H9 (cell line): Measurements from ENCODE around the gene GID8. TPM values are rescaled to one million over a fixed set of nuclear protein-coding genes. Genes with fewer than 3 reads are reported as not detected.

Source experiments
- DNase-seq: peaks from one replicate; pipeline ENCODE4 v3.0.0-alpha.2; 2017
- H2AFZ ChIP-seq: one replicate; pipeline ENCODE4 v1.6.1; 2013; ENCODE audit warnings: mild to moderate bottlenecking, low read length, control low read depth, moderate library complexity
- H2AK5ac ChIP-seq: 2 replicates; pipeline ENCODE4 v1.6.1; 2013; ENCODE audit warnings: low read length, control low read depth, mixed read lengths; ENCODE audit not compliant: insufficient read length
- H2BK120ac ChIP-seq: one replicate; pipeline ENCODE4 v1.6.1; 2013; ENCODE audit warnings: low read depth, mild to moderate bottlenecking, low read length, control low read depth, inconsistent platforms; ENCODE audit not compliant: poor library complexity, severe bottlenecking
- H2BK12ac ChIP-seq: 2 replicates; pipeline ENCODE4 v1.6.1; 2013; ENCODE audit warnings: low read length, control low read depth, mixed read lengths, low read depth; ENCODE audit not compliant: insufficient read length
- H2BK15ac ChIP-seq: 2 replicates; pipeline ENCODE4 v1.6.1; 2013; ENCODE audit warnings: low read depth, low read length, control low read depth
- H2BK20ac ChIP-seq: one replicate; pipeline ENCODE4 v1.6.1; 2013; ENCODE audit warnings: low read depth, mild to moderate bottlenecking, low read length, control low read depth, inconsistent platforms; ENCODE audit not compliant: poor library complexity, severe bottlenecking
- H2BK5ac ChIP-seq: 2 replicates; pipeline ENCODE4 v1.6.1; 2013; ENCODE audit warnings: low read length, control low read depth, mixed read lengths; ENCODE audit not compliant: insufficient read length
- H3K14ac ChIP-seq: 2 replicates; pipeline ENCODE4 v1.6.1; 2013; ENCODE audit warnings: low read length, control low read depth; ENCODE audit not compliant: insufficient read depth
- H3K18ac ChIP-seq: 2 replicates; pipeline ENCODE4 v1.6.1; 2013; ENCODE audit warnings: low read depth, mild to moderate bottlenecking, mixed read lengths, low read length, control low read depth; ENCODE audit not compliant: insufficient read length
- H3K23ac ChIP-seq: 2 replicates; pipeline ENCODE4 v1.6.1; 2013; ENCODE audit warnings: low read length, control low read depth, mixed read lengths, low read depth; ENCODE audit not compliant: insufficient read length
- H3K23me2 ChIP-seq: 2 replicates; pipeline ENCODE4 v1.6.1; 2013; ENCODE audit warnings: low read depth, mild to moderate bottlenecking, mixed read lengths, low read length, control low read depth; ENCODE audit not compliant: insufficient read length, poor library complexity, severe bottlenecking
- H3K27ac ChIP-seq: 2 replicates; pipeline ENCODE4 v1.5.1; 2013; ENCODE audit warnings: low read length, control low read depth, mixed read lengths, low read depth; ENCODE audit not compliant: insufficient read length
- H3K27me3 ChIP-seq: 2 replicates; pipeline ENCODE4 v1.6.1; 2013; ENCODE audit warnings: low read length, control low read depth, inconsistent platforms; ENCODE audit not compliant: insufficient read depth
- H3K4ac ChIP-seq: 2 replicates; pipeline ENCODE4 v1.6.1; 2013; ENCODE audit warnings: low read depth, mild to moderate bottlenecking, control low read depth, inconsistent platforms, low read length, moderate library complexity
- H3K4me1 ChIP-seq: 2 replicates; pipeline ENCODE4 v1.6.1; 2013; ENCODE audit warnings: low read length, control low read depth, inconsistent platforms; ENCODE audit not compliant: insufficient read depth
- H3K4me2 ChIP-seq: 2 replicates; pipeline ENCODE4 v1.6.1; 2013; ENCODE audit warnings: low read length, control low read depth, mixed read lengths; ENCODE audit not compliant: insufficient read length, insufficient read depth
- H3K56ac ChIP-seq: 2 replicates; pipeline ENCODE4 v1.6.1; 2013; ENCODE audit warnings: low read depth, mild to moderate bottlenecking, mixed read lengths, low read length, control low read depth; ENCODE audit not compliant: insufficient read length
- H3K79me1 ChIP-seq: 2 replicates; pipeline ENCODE4 v1.6.1; 2013; ENCODE audit warnings: low read depth, mild to moderate bottlenecking, moderate library complexity, low read length, control low read depth, inconsistent platforms; ENCODE audit not compliant: insufficient read depth, poor library complexity, severe bottlenecking
- H3K79me2 ChIP-seq: 2 replicates; pipeline ENCODE4 v1.6.1; 2013; ENCODE audit warnings: low read length, control low read depth, inconsistent platforms; ENCODE audit not compliant: insufficient read depth
- H3K9ac ChIP-seq: 2 replicates; pipeline ENCODE4 v1.6.1; 2013; ENCODE audit warnings: low read length, control low read depth, mixed read lengths; ENCODE audit not compliant: insufficient read length; ENCODE audit errors: extremely low read depth
- H3K9me3 ChIP-seq: one replicate; pipeline ENCODE4 v1.6.1; 2013; ENCODE audit warnings: low read depth, low read length, inconsistent platforms; ENCODE audit not compliant: control insufficient read depth
- H3T11ph ChIP-seq: one replicate; pipeline ENCODE4 v1.6.1; 2013; ENCODE audit warnings: mild to moderate bottlenecking, low read length, control low read depth, inconsistent platforms
- H4K20me1 ChIP-seq: one replicate; pipeline ENCODE4 v1.6.1; 2013; ENCODE audit not compliant: control insufficient read depth, insufficient read length, insufficient read depth
- H4K5ac ChIP-seq: 2 replicates; pipeline ENCODE4 v1.6.1; 2013; ENCODE audit warnings: low read depth, mild to moderate bottlenecking, mixed read lengths, low read length, control low read depth; ENCODE audit not compliant: insufficient read length
- H4K8ac ChIP-seq: replicated peaks from 2 replicates; pipeline ENCODE4 v1.6.1; 2013; ENCODE audit warnings: low read length, control low read depth, mixed read lengths, low read depth; ENCODE audit not compliant: insufficient read length
- H4K91ac ChIP-seq: 2 replicates; pipeline ENCODE4 v1.6.1; 2013; ENCODE audit warnings: low read depth, mild to moderate bottlenecking, moderate library complexity, mixed read lengths, low read length, control low read depth; ENCODE audit not compliant: insufficient read length
- H3K27ac Mint-ChIP-seq, 3 experiments: 2 replicates in 2 of 3; 3 replicates in 1 of 3; pipeline ENCODE4 v1.8.0; 2020 to 2021; ENCODE audit warnings: mixed read lengths in 3 of 3, mild to moderate bottlenecking in 1 of 3, moderate library complexity in 1 of 3
- H3K27me3 Mint-ChIP-seq: 2 replicates; pipeline ENCODE4 v1.8.0; 2021; ENCODE audit warnings: low read depth, mild to moderate bottlenecking, moderate library complexity, mixed read lengths
- H3K36me3 Mint-ChIP-seq, 3 experiments: 2 replicates in 2 of 3; 3 replicates in 1 of 3; pipeline ENCODE4 v1.8.0; 2020 to 2021; ENCODE audit warnings: low read depth in 3 of 3, mixed read lengths in 3 of 3; ENCODE audit not compliant: insufficient read depth in 1 of 3
- H3K4me1 Mint-ChIP-seq, 2 experiments: 2 replicates each; pipeline ENCODE4 v1.8.0; 2020; ENCODE audit warnings: mixed read lengths in 2 of 2
- H3K4me3 Mint-ChIP-seq, 2 experiments: 2 replicates in 1 of 2; 3 replicates in 1 of 2; pipeline ENCODE4 v1.8.0; 2020 to 2021; ENCODE audit warnings: mild to moderate bottlenecking in 2 of 2, mixed read lengths in 2 of 2, moderate library complexity in 1 of 2
- H3K9me3 Mint-ChIP-seq, 2 experiments: 2 replicates in 1 of 2; 3 replicates in 1 of 2; pipeline ENCODE4 v1.8.0; 2020; ENCODE audit warnings: mild to moderate bottlenecking in 2 of 2, mixed read lengths in 2 of 2, moderate library complexity in 1 of 2
- WGBS: extraction: QIAGEN DNeasy Blood & Tissue Kit; methylation state at CpG from one replicate; pipeline ENCODE4 v1.1.7; 2013; ENCODE audit warnings: missing lambda C conversion rate, low lambda C conversion rate, mixed read lengths; ENCODE audit not compliant: insufficient read length; ENCODE audit errors: extremely low coverage; 5-methylcytosine and 5-hydroxymethylcytosine counted together
- total RNA-seq: library from RNA; stranded (reverse); gene quantifications from 2 replicates; pipeline ENCODE4 v1.2.1, GENCODE V29; 2021
- TF ChIP-seq, protein P1 (sequence below): fragments of 200-600 bp; sonication (generic); conservative IDR thresholded peaks from 3 replicates; pipeline ENCODE4 v1.8.0; 2021; ENCODE audit warnings: antibody characterized with exemption, mild to moderate bottlenecking

The GID8 gene
- total RNA-seq, 1 experiment from 2014 or later, result 60.9 TPM

DNA sequence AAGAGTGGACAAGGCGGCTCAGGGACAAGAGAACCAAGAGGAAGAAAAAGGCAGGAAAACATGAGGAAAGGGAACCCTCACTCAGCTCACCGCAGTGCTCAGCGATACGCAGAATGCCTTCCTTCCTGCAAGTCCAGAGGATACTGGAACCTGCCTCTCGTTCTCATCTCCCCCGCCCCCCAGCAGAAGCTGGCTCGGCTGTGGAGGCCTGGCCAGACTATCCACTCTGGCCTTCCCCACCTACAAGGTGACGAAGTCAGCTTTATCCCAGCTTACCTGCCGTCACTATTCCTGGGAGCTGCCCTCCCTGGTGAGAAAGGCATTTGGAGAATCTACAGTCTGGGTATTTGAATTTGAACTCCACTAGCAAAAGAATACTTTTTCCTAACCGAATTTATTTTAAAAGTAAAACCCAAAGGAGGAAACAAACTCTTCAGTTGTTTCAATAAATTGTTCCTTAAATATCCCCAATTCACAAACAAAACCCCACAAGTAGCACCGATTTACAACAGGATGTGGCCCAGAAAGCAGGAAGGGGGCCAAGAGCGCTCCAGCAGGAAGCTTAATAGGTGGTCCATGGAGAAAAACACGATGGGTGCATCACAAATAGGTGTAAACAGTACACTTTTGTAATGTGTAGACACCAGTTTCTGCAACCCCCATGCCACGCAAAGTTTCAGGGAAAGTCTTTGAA is 9.6 kb upstream of the GID8 start:
- Histone ChIP-seq H2BK20ac (no peak overlapping the region), H3K23ac (no peak overlapping the region), H2BK120ac (no peak overlapping the region), H4K8ac (no peak overlapping the region), H3K27me3 (no peaks in the 10 kb centered on the region), H3K79me1 (no peaks in the 10 kb centered on the region), H4K91ac (peak overlapping the region; percentile 34), H2AK5ac (no peak overlapping the region), H3K27ac (peak overlapping the region; percentile 99), H4K5ac (peak overlapping the region; percentile 31), H2BK12ac (no peak overlapping the region), H4K20me1 (peaks cover 6% of the 10 kb centered on the region), H3K4ac (no peak overlapping the region), H3K9me3 (no peaks in the 10 kb centered on the region), H3K4me1 (peaks cover 11% of the 10 kb centered on the region), H3K56ac (peak overlapping the region; percentile 76), H3K79me2 (peaks cover 63% of the 10 kb centered on the region), H2BK15ac (no peak overlapping the region), H3K18ac (peak overlapping the region; percentile 7), H2AFZ (no peak overlapping the region), H3T11ph (no peak overlapping the region), H2BK5ac (peak overlapping the region; percentile 82), H3K23me2 (peaks cover 38% of the 10 kb centered on the region), H3K9ac (peak overlapping the region; percentile 94), H3K4me2 (peak overlapping the region; percentile 90), H3K14ac (peak overlapping the region; percentile 29)
- H3K36me3 Mint-ChIP-seq, result peaks cover 4 to 10% (median 4%) of the 10 kb centered on the region in 3 experiments
- peak; percentile 87 for DNase-seq
- H3K9me3 Mint-ChIP-seq, result no peaks in the 10 kb centered on the region
- TF ChIP-seq, protein P1, sequence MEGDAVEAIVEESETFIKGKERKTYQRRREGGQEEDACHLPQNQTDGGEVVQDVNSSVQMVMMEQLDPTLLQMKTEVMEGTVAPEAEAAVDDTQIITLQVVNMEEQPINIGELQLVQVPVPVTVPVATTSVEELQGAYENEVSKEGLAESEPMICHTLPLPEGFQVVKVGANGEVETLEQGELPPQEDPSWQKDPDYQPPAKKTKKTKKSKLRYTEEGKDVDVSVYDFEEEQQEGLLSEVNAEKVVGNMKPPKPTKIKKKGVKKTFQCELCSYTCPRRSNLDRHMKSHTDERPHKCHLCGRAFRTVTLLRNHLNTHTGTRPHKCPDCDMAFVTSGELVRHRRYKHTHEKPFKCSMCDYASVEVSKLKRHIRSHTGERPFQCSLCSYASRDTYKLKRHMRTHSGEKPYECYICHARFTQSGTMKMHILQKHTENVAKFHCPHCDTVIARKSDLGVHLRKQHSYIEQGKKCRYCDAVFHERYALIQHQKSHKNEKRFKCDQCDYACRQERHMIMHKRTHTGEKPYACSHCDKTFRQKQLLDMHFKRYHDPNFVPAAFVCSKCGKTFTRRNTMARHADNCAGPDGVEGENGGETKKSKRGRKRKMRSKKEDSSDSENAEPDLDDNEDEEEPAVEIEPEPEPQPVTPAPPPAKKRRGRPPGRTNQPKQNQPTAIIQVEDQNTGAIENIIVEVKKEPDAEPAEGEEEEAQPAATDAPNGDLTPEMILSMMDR, result no peak
- peaks cover 64 to 66% of the 10 kb centered on the region in 2 experiments for H3K4me1 Mint-ChIP-seq
- peak overlapping the region; percentile 92 to 97 for H3K4me3 Mint-ChIP-seq
- H3K27me3 Mint-ChIP-seq, result no peaks in the 10 kb centered on the region
- no CpG with 5 or more reads among the region's 14 CpGs for WGBS
- peak overlapping the region; percentile 92 to 97 (median 96) for H3K27ac Mint-ChIP-seq
